Immature natural killer cell (primary cell): ENCODE data around the gene KIAA1210. TPM values are rescaled to one million over a fixed set of nuclear protein-coding genes. Genes with fewer than 3 reads are reported as not detected.

Experiments used
- DNase-seq, 3 donors: peaks; one replicate each; pipeline ENCODE4 v3.0.0; 2022; ENCODE audit warnings: mixed read lengths in 1 of 3
- H3K27ac Mint-ChIP-seq, 6 donors: one replicate each; pipeline ENCODE4 v1.8.0; 2020; ENCODE audit warnings: mixed read lengths in 6 of 6, mild to moderate bottlenecking in 5 of 6, inconsistent platforms in 4 of 6, moderate library complexity in 3 of 6
- H3K27me3 Mint-ChIP-seq, 3 donors: one replicate each; pipeline ENCODE4 v1.8.0; 2020 to 2021; ENCODE audit warnings: low read depth in 3 of 3, mild to moderate bottlenecking in 3 of 3, mixed read lengths in 3 of 3, moderate library complexity in 3 of 3, inconsistent platforms in 1 of 3
- H3K36me3 Mint-ChIP-seq, 3 donors: one replicate each; pipeline ENCODE4 v1.8.0; 2020; ENCODE audit warnings: mixed read lengths in 3 of 3, inconsistent platforms in 2 of 3, mild to moderate bottlenecking in 2 of 3
- H3K4me1 Mint-ChIP-seq, 2 donors: one replicate each; pipeline ENCODE4 v1.8.0; 2020; ENCODE audit warnings: inconsistent platforms in 2 of 2, mild to moderate bottlenecking in 2 of 2, mixed read lengths in 2 of 2, moderate library complexity in 1 of 2
- H3K4me3 Mint-ChIP-seq, 5 donors: one replicate each; pipeline ENCODE4 v1.8.0; 2020; ENCODE audit warnings: mild to moderate bottlenecking in 5 of 5, mixed read lengths in 5 of 5, inconsistent platforms in 3 of 5, moderate library complexity in 3 of 5
- H3K9me3 Mint-ChIP-seq, 6 donors: one replicate each; pipeline ENCODE4 v1.8.0; 2020; ENCODE audit warnings: mild to moderate bottlenecking in 6 of 6, mixed read lengths in 6 of 6, inconsistent platforms in 4 of 6, moderate library complexity in 3 of 6
- polyA plus RNA-seq, 3 donors: library from polyadenylated mRNA; unstranded; fragments of 300-500 nt; fragmentation: Illumina TruSeq; gene quantifications; one replicate each; pipeline ENCODE4 v1.2.3, GENCODE V29; 2021

The KIAA1210 gene
- polyA plus RNA-seq, 3 donors from 2014 or later, result not detected

GRCh38 chrX:119130911-119131310, 3.3 kb upstream of the KIAA1210 start:
- H3K4me1 Mint-ChIP-seq, result no peaks in the 10 kb centered on the region
- no peak for DNase-seq
- no peak overlapping the region for H3K27ac Mint-ChIP-seq
- H3K27me3 Mint-ChIP-seq, result peaks cover 0 to 5% (median 4%) of the 10 kb centered on the region in 3 donors
- H3K36me3 Mint-ChIP-seq, result no peaks in the 10 kb centered on the region
- no peaks in the 10 kb centered on the region for H3K9me3 Mint-ChIP-seq
- no peak overlapping the region for H3K4me3 Mint-ChIP-seq

- no peak for DNase-seq
Observed at GRCh38 chrX:119121341-119121740, 6.3 kb downstream of the KIAA1210 start.

GRCh38 chrX:119118780-119119395, 8.7 kb downstream of the KIAA1210 start:
- H3K4me1 Mint-ChIP-seq, result no peaks in the 10 kb centered on the region
- H3K9me3 Mint-ChIP-seq, result no peaks in the 10 kb centered on the region
- H3K4me3 Mint-ChIP-seq, result no peak overlapping the region
- H3K27me3 Mint-ChIP-seq, result peaks cover 5 to 10% (median 5%) of the 10 kb centered on the region in 3 donors
- peak; percentile 5 to 32 (median 11) for DNase-seq
- no peak overlapping the region for H3K27ac Mint-ChIP-seq
- no peaks in the 10 kb centered on the region for H3K36me3 Mint-ChIP-seq

More at GRCh38 chrX:119121341-119121740, 6.3 kb downstream of the KIAA1210 start:
- Mint-ChIP-seq H3K27me3 (peaks cover 5 to 13% (median 9%) of the 10 kb centered on the region in 3 donors), H3K27ac (no peak overlapping the region), H3K4me1 (no peaks in the 10 kb centered on the region), H3K9me3 (no peaks in the 10 kb centered on the region), H3K4me3 (no peak overlapping the region), H3K36me3 (no peaks in the 10 kb centered on the region)

- Mint-ChIP-seq H3K9me3 (no peaks in the 10 kb centered on the region), H3K27me3 (peaks cover 2 to 10% (median 3%) of the 10 kb centered on the region in 3 donors), H3K4me3 (no peak overlapping the region), H3K36me3 (no peaks in the 10 kb centered on the region), H3K27ac (no peak overlapping the region), H3K4me1 (no peaks in the 10 kb centered on the region)
- no peak for DNase-seq
Observed at GRCh38 chrX:119107206-119107605, 20.4 kb downstream of the KIAA1210 start.

DNA sequence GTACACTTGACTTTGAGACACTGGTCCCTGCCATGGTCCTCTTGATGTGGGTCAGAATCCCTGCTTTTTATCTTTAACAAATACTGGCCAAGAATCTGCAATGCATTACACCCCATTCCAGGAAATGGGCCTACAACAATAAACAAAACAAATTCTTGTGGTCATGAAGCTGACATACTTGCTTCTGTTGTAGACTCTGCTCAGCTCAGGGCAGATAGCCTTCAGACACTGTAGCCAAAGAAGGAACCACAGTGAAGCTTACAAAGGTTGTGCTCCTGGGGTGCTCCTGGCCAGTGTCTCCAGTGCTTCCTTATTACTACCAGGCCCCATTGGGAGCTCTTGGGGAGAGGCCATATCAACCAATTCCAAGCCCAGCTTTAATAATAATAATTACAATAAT, 21.8 kb downstream of the KIAA1210 start:
- Mint-ChIP-seq H3K9me3 (no peaks in the 10 kb centered on the region), H3K27ac (no peak overlapping the region), H3K27me3 (peaks cover 0 to 11% (median 2%) of the 10 kb centered on the region in 3 donors), H3K36me3 (no peaks in the 10 kb centered on the region), H3K4me1 (no peaks in the 10 kb centered on the region), H3K4me3 (no peak overlapping the region)
- DNase-seq, result no peak

DNA sequence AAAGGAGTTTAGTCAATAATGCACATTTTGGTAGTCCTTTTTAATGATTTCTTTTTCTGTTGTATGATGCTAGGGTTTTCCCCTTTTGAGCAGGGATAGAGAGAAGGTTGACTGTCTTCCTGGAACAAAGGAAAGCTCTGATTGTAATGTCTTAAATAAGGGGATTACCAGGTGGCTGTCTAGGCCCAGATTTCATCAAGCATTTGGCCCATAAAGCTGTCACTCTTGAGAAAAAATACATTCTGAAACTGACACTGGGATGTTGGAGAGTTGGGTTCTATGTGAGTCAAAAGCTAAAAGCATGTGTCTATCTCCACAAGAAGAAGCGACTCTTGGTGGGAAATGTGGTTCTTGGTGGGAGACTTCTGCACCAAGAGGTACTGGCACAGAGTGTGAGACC, 26.4 kb downstream of the KIAA1210 start:
- peaks cover 0 to 5% (median 2%) of the 10 kb centered on the region in 3 donors for H3K27me3 Mint-ChIP-seq
- no peak overlapping the region for H3K27ac Mint-ChIP-seq
- no peaks in the 10 kb centered on the region for H3K9me3 Mint-ChIP-seq
- H3K4me1 Mint-ChIP-seq, result no peaks in the 10 kb centered on the region
- no peak for DNase-seq
- H3K36me3 Mint-ChIP-seq, result no peaks in the 10 kb centered on the region
- no peak overlapping the region for H3K4me3 Mint-ChIP-seq

- Mint-ChIP-seq H3K27ac (no peak overlapping the region), H3K9me3 (no peaks in the 10 kb centered on the region), H3K27me3 (peaks cover 0 to 6% (median 2%) of the 10 kb centered on the region in 3 donors), H3K36me3 (no peaks in the 10 kb centered on the region), H3K4me1 (no peaks in the 10 kb centered on the region), H3K4me3 (no peak overlapping the region)
- no peak for DNase-seq
Observed at GRCh38 chrX:119095936-119096335, 31.7 kb downstream of the KIAA1210 start.

- no peak overlapping the region for H3K4me3 Mint-ChIP-seq
Observed at GRCh38 chrX:119094819-119095218, 32.8 kb downstream of the KIAA1210 start.

GRCh38 chrX:119093991-119094735, 33.4 kb downstream of the KIAA1210 start:
- no peak overlapping the region for H3K27ac Mint-ChIP-seq
- H3K9me3 Mint-ChIP-seq, result no peaks in the 10 kb centered on the region
- no peaks in the 10 kb centered on the region for H3K4me1 Mint-ChIP-seq
- H3K36me3 Mint-ChIP-seq, result no peaks in the 10 kb centered on the region
- no peak overlapping the region for H3K4me3 Mint-ChIP-seq
- DNase-seq, result no peak
- peaks cover 2 to 5% (median 3%) of the 10 kb centered on the region in 3 donors for H3K27me3 Mint-ChIP-seq

More at GRCh38 chrX:119094819-119095218, 32.8 kb downstream of the KIAA1210 start:
- H3K4me1 Mint-ChIP-seq, result no peaks in the 10 kb centered on the region
- H3K9me3 Mint-ChIP-seq, result no peaks in the 10 kb centered on the region
- peaks cover 2 to 6% (median 5%) of the 10 kb centered on the region in 3 donors for H3K27me3 Mint-ChIP-seq
- no peak overlapping the region for H3K27ac Mint-ChIP-seq
- no peaks in the 10 kb centered on the region for H3K36me3 Mint-ChIP-seq
- DNase-seq, result no peak

GRCh38 chrX:119090627-119091026, 37.0 kb downstream of the KIAA1210 start:
- H3K9me3 Mint-ChIP-seq, result no peaks in the 10 kb centered on the region
- H3K4me1 Mint-ChIP-seq, result no peaks in the 10 kb centered on the region
- no peaks in the 10 kb centered on the region for H3K36me3 Mint-ChIP-seq
- H3K27ac Mint-ChIP-seq, result no peak overlapping the region
- peaks cover 2 to 8% (median 5%) of the 10 kb centered on the region in 3 donors for H3K27me3 Mint-ChIP-seq
- DNase-seq, result no peak
- H3K4me3 Mint-ChIP-seq, result no peak overlapping the region

- no peaks in the 10 kb centered on the region for H3K36me3 Mint-ChIP-seq
- H3K27me3 Mint-ChIP-seq, result peaks cover 2 to 10% (median 5%) of the 10 kb centered on the region in 3 donors
- no peaks in the 10 kb centered on the region for H3K9me3 Mint-ChIP-seq
- no peaks in the 10 kb centered on the region for H3K4me1 Mint-ChIP-seq
- no peak overlapping the region for H3K4me3 Mint-ChIP-seq
- no peak for DNase-seq
- H3K27ac Mint-ChIP-seq, result no peak overlapping the region
Observed at GRCh38 chrX:119089619-119090018, 38.0 kb downstream of the KIAA1210 start.

DNA sequence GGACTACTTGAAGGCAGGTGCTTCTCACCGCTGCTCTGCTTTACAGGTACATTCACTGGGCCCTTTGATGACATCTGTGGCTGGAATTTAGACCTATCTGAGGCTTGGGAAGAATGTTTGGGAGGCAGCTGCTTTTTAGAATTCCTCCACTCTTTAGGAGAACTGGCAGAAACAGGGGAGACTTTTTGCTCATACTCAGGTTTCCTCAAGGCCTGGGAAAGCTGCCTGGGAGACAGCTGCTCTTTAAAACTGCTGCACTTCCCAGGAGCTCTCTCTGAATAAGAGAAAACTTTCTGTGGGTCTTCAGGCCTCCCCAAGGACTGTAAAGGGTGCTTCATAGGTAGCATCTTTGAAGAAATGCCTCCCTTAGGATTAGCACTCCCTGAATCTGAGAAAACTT, 40.5 kb downstream of the KIAA1210 start:
- Mint-ChIP-seq H3K27ac (no peak overlapping the region), H3K4me3 (no peak overlapping the region), H3K4me1 (no peaks in the 10 kb centered on the region), H3K27me3 (peaks cover 2 to 10% (median 2%) of the 10 kb centered on the region in 3 donors), H3K36me3 (no peaks in the 10 kb centered on the region), H3K9me3 (no peaks in the 10 kb centered on the region)
- DNase-seq, result no peak

DNA sequence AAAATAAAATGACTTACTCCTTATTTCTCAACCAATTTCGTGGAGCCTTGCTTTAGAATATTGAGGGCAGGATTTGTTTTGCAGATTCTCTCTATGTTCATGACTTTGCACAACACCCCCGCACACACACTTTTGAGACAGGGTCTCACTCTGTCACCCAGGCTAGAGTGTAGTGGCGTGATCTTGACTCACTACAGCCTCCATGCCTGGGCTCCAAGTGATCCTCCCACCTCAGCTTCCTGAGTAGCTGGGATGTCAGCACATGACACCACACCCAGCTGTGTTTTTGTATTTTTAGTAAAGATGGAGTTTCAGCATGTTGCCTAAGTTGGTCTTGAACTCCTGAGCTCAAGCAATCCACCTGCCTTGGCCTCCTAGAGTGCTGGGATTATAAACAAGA, 42.8 kb downstream of the KIAA1210 start:
- no peak for DNase-seq
- H3K36me3 Mint-ChIP-seq, result no peaks in the 10 kb centered on the region
- H3K4me3 Mint-ChIP-seq, result no peak overlapping the region
- no peak overlapping the region for H3K27ac Mint-ChIP-seq
- peaks cover 0 to 14% (median 2%) of the 10 kb centered on the region in 3 donors for H3K27me3 Mint-ChIP-seq
- H3K9me3 Mint-ChIP-seq, result no peaks in the 10 kb centered on the region
- no peaks in the 10 kb centered on the region for H3K4me1 Mint-ChIP-seq

GRCh38 chrX:119082278-119082677, 45.3 kb downstream of the KIAA1210 start:
- H3K4me1 Mint-ChIP-seq, result no peaks in the 10 kb centered on the region
- DNase-seq, result no peak
- no peaks in the 10 kb centered on the region for H3K36me3 Mint-ChIP-seq
- no peak overlapping the region for H3K27ac Mint-ChIP-seq
- H3K27me3 Mint-ChIP-seq, result peaks cover 0 to 18% (median 2%) of the 10 kb centered on the region in 3 donors
- H3K9me3 Mint-ChIP-seq, result no peaks in the 10 kb centered on the region
- H3K4me3 Mint-ChIP-seq, result no peak overlapping the region
